Liver (tissue), 3 donors: ENCODE data around the gene GGA1.

Source experiments
- EGR1 ChIP-seq, 2 donors: IDR thresholded peaks; 2 replicates each; pipeline ENCODE4 v1.6.1; 2016 to 2018; ENCODE audit warnings: antibody characterized with exemption in 2 of 2, low read depth in 2 of 2
- RAD21 ChIP-seq, 2 donors: IDR thresholded peaks; 2 replicates each; pipeline ENCODE4 v1.6.1; 2016; ENCODE audit warnings: antibody characterized with exemption in 2 of 2, mild to moderate bottlenecking in 2 of 2
- SP1 ChIP-seq: IDR thresholded peaks from 2 replicates; pipeline ENCODE4 v1.6.1; 2018; ENCODE audit warnings: antibody characterized with exemption, mild to moderate bottlenecking
- YY1 ChIP-seq: IDR thresholded peaks from 2 replicates; pipeline ENCODE4 v1.6.1; 2016; ENCODE audit warnings: antibody characterized with exemption, mild to moderate bottlenecking
- TF ChIP-seq, protein P1 (sequence below): IDR thresholded peaks from 2 replicates; pipeline ENCODE4 v1.6.1; 2016; ENCODE audit warnings: antibody characterized with exemption, mild to moderate bottlenecking
- TF ChIP-seq, protein P2 (sequence below): fragments of 150-350 bp; IDR thresholded peaks from 2 replicates; pipeline ENCODE4 v1.5.1; 2017; ENCODE audit warnings: improper control_type of control experiment, low read depth, low read length; ENCODE audit not compliant: missing input control
- donor health status: healthy.
- donor health status: healthy.

DNA sequence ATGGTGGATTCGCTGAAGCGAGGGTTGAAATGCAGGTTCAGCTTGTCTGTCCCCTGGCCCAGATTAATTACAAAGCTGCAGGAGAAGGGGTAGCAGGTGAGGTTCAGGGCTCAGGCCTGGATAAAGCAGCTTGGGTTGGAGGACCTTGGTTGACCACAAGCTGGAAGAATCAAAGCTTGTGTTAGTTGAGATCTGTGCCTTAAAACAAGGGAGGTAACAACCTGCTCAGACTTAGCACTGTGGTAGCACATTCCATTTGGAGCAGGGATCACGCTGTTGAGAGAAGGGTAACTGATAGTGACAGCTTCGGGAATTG lies 38.0 kb upstream of the GGA1 start:
- TF ChIP-seq, protein P1, sequence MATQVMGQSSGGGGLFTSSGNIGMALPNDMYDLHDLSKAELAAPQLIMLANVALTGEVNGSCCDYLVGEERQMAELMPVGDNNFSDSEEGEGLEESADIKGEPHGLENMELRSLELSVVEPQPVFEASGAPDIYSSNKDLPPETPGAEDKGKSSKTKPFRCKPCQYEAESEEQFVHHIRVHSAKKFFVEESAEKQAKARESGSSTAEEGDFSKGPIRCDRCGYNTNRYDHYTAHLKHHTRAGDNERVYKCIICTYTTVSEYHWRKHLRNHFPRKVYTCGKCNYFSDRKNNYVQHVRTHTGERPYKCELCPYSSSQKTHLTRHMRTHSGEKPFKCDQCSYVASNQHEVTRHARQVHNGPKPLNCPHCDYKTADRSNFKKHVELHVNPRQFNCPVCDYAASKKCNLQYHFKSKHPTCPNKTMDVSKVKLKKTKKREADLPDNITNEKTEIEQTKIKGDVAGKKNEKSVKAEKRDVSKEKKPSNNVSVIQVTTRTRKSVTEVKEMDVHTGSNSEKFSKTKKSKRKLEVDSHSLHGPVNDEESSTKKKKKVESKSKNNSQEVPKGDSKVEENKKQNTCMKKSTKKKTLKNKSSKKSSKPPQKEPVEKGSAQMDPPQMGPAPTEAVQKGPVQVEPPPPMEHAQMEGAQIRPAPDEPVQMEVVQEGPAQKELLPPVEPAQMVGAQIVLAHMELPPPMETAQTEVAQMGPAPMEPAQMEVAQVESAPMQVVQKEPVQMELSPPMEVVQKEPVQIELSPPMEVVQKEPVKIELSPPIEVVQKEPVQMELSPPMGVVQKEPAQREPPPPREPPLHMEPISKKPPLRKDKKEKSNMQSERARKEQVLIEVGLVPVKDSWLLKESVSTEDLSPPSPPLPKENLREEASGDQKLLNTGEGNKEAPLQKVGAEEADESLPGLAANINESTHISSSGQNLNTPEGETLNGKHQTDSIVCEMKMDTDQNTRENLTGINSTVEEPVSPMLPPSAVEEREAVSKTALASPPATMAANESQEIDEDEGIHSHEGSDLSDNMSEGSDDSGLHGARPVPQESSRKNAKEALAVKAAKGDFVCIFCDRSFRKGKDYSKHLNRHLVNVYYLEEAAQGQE, result no peak
- no peak for TF ChIP-seq RAD21 (IDR thresholded peaks at IDR 0.05)
- TF ChIP-seq, protein P2, sequence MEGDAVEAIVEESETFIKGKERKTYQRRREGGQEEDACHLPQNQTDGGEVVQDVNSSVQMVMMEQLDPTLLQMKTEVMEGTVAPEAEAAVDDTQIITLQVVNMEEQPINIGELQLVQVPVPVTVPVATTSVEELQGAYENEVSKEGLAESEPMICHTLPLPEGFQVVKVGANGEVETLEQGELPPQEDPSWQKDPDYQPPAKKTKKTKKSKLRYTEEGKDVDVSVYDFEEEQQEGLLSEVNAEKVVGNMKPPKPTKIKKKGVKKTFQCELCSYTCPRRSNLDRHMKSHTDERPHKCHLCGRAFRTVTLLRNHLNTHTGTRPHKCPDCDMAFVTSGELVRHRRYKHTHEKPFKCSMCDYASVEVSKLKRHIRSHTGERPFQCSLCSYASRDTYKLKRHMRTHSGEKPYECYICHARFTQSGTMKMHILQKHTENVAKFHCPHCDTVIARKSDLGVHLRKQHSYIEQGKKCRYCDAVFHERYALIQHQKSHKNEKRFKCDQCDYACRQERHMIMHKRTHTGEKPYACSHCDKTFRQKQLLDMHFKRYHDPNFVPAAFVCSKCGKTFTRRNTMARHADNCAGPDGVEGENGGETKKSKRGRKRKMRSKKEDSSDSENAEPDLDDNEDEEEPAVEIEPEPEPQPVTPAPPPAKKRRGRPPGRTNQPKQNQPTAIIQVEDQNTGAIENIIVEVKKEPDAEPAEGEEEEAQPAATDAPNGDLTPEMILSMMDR, result no peak
- TF ChIP-seq SP1, result no peak
- no peak for TF ChIP-seq EGR1 (IDR thresholded peaks at IDR 0.05; ENCODE audit: low read depth in 2 of 2)
- no peak for TF ChIP-seq YY1
